Right lobe of liver (tissue), 6 donors: ENCODE results near the gene ARHGEF33. TPM values are rescaled to one million over a fixed set of nuclear protein-coding genes. Genes with fewer than 3 reads are reported as not detected.

Experiments
- ATAC-seq, 4 donors: fragments of 200-7000 bp; cut with Tn5 transposase; one replicate each; pipeline ENCODE4 v1.9.1; 2020; ENCODE audit warnings: mild to moderate bottlenecking in 4 of 4, moderate library complexity in 4 of 4
- DNase-seq, 3 donors: peaks; one replicate each; pipeline ENCODE4 v3.0.0-alpha.2; 2020
- H3K27ac ChIP-seq, 3 donors: fragments of 200-600 bp; one replicate each; pipeline ENCODE4 v1.8.0; 2022
- H3K27me3 ChIP-seq, 2 donors: fragments of 200-600 bp; one replicate each; pipeline ENCODE4 v1.8.0; 2022
- H3K36me3 ChIP-seq, 4 donors: fragments of 200-600 bp; sonication (generic) in 1 of 4; one replicate each; pipeline versions ENCODE4 v1.5.1 to v1.8.0; 2017 to 2022; ENCODE audit warnings: control low read depth in 1 of 4
- H3K4me1 ChIP-seq, 4 donors: fragments of 200-600 bp; sonication (generic) in 1 of 4; one replicate each; pipeline versions ENCODE4 v1.5.1 to v1.8.0; 2017 to 2022; ENCODE audit warnings: control low read depth in 1 of 4
- H3K4me3 ChIP-seq, 3 donors: fragments of 200-600 bp; one replicate each; pipeline ENCODE4 v1.8.0; 2022
- H3K9me3 ChIP-seq, 4 donors: fragments of 200-600 bp; sonication (generic) in 1 of 4; one replicate each; pipeline versions ENCODE4 v1.5.1 to v1.8.0; 2017 to 2022; ENCODE audit warnings: control low read depth in 1 of 4
- POLR2A ChIP-seq: fragments of 450-650 bp; IDR thresholded peaks from one replicate; pipeline ENCODE4 v1.6.1; 2017; ENCODE audit warnings: antibody characterized with exemption, mild to moderate bottlenecking
- WGBS: methylation state at CpG from one replicate; pipeline ENCODE4 v1.1.6; 2018; ENCODE audit warnings: low coverage, low lambda C conversion rate; ENCODE audit not compliant: insufficient coverage; ENCODE audit errors: missing lambda C conversion rate; 5-methylcytosine and 5-hydroxymethylcytosine counted together
- intact Hi-C, 2 donors: fragments of 100-400 bp; cut with DNase I; formaldehyde crosslinking; loops; one replicate each; pipeline versions ENCODE4 v1.11.2 to v1.14.1; 2022
- total RNA-seq, 6 experiments: library from RNA; depleted of rRNA in 2 of 6; stranded (reverse); fragments of >200 nt in 2 of 6; fragmentation: NEBNext Ultra II Directional in 3 of 6; extraction: Animal tissue kit (Norgen Biotek cat#: 25700) in 3 of 6; gene quantifications; one replicate each; pipeline versions ENCODE4 v1.1.0 to v1.2.4, GENCODE V29; 2016 to 2023
- TF ChIP-seq, protein P1 (sequence below), 4 donors: fragments of 200-600 bp in 3 of 4; fragments of 450-650 bp in 1 of 4; IDR thresholded peaks; one replicate each; pipeline versions ENCODE4 v1.5.1 to v1.8.0; 2016 to 2022; ENCODE audit warnings: antibody characterized with exemption in 4 of 4, mild to moderate bottlenecking in 2 of 4
- donor health status: DM: no; HTN: yes; CAD: no.
- donor health status: DM: no; HTN: no; CAD: no.
- donor health status: DM: no; HTN: no; CAD: no.
- donor health status: DM: no; HTN: yes; CAD: no.
- donor health status: DM: no; HTN: yes; CAD: no.

The ARHGEF33 gene
- total RNA-seq, 6 experiments from 2014 or later: 0.11 to 0.56 (median 0.29) TPM; not detected in 2

DNA sequence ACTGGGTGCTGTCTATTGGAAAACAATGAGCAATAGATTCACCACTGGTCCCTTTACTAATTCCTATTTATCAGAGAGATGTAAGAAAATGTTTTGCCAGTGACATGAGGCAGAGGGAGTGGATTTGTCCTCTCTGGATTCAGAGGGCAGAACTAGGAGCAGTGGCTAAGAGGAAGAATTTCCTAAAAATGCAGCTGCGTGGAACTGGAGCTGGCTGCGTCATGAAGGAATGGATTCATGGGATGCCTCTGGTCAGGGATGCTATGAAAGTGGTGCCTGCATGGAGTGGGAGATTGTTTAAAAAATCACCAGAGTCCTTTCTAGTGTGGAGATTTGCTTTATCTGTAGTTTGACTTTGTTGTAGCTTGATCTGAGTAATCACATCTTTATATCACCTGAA, 78.3 kb downstream of the ARHGEF33 start:
- H3K4me3 ChIP-seq: no peak overlapping the region
- H3K4me1 ChIP-seq: peaks cover 0 to 3% (median 0%) of the 10 kb centered on the region in 4 donors
- DNase-seq (no peak), ATAC-seq (no peak)
- H3K9me3 ChIP-seq: no peaks in the 10 kb centered on the region
- intact Hi-C loops: no loop called here
- no peaks in the 10 kb centered on the region for H3K36me3 ChIP-seq
- WGBS: 100% methylated on average over 2 of the region's 2 CpGs
- H3K27ac ChIP-seq: no peak overlapping the region
- H3K27me3 ChIP-seq: no peaks in the 10 kb centered on the region
- no peak for TF ChIP-seq POLR2A
- TF ChIP-seq, protein P1, sequence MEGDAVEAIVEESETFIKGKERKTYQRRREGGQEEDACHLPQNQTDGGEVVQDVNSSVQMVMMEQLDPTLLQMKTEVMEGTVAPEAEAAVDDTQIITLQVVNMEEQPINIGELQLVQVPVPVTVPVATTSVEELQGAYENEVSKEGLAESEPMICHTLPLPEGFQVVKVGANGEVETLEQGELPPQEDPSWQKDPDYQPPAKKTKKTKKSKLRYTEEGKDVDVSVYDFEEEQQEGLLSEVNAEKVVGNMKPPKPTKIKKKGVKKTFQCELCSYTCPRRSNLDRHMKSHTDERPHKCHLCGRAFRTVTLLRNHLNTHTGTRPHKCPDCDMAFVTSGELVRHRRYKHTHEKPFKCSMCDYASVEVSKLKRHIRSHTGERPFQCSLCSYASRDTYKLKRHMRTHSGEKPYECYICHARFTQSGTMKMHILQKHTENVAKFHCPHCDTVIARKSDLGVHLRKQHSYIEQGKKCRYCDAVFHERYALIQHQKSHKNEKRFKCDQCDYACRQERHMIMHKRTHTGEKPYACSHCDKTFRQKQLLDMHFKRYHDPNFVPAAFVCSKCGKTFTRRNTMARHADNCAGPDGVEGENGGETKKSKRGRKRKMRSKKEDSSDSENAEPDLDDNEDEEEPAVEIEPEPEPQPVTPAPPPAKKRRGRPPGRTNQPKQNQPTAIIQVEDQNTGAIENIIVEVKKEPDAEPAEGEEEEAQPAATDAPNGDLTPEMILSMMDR (IDR thresholded peaks at IDR 0.05): no peak

GRCh38 chr2:38971377-38971776, 81.7 kb downstream of the ARHGEF33 start:
- no peak for DNase-seq
- H3K4me1 ChIP-seq: peaks cover 0 to 3% (median 0%) of the 10 kb centered on the region in 4 donors
- 94% methylated on average over 4 of the region's 4 CpGs for WGBS
- H3K27ac ChIP-seq: no peak overlapping the region
- no peak for ATAC-seq
- no peaks in the 10 kb centered on the region for H3K9me3 ChIP-seq
- no peaks in the 10 kb centered on the region for H3K36me3 ChIP-seq
- no peaks in the 10 kb centered on the region for H3K27me3 ChIP-seq
- no peak for TF ChIP-seq POLR2A
- TF ChIP-seq, protein P1 (IDR thresholded peaks at IDR 0.05): no peak
- no peak overlapping the region for H3K4me3 ChIP-seq
- intact Hi-C loops: no loop called here

DNA sequence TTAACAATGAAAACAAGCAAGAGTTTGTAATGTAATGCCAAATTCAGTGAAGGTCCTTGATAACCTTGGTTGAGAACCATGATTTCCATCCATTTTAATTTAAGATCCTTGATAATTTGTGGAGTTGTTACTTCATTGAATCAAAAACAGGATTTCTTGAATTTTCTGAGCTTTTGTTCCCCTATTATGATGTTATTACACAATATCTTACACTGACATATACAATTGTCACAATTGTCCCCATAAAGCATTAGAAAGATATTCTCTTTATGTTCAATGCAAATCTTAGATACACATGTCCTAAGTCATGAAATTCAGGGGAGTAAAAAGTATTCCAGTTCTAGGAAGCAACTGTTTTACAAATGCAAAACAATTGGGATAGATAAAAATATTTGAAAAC, 83.6 kb downstream of the ARHGEF33 start:
- Histone ChIP-seq H3K4me3 (no peak overlapping the region), H3K4me1 (peaks cover 0 to 3% (median 0%) of the 10 kb centered on the region in 4 donors), H3K27ac (no peak overlapping the region), H3K36me3 (no peaks in the 10 kb centered on the region), H3K9me3 (no peaks in the 10 kb centered on the region), H3K27me3 (no peaks in the 10 kb centered on the region)
- intact Hi-C loops: no loop called here
- no peak for DNase-seq
- no peak for ATAC-seq
- TF ChIP-seq, protein P1 (IDR thresholded peaks at IDR 0.05): no peak
- no peak for TF ChIP-seq POLR2A

GRCh38 chr2:38975042-38975441, 85.4 kb downstream of the ARHGEF33 start:
- no peak for TF ChIP-seq POLR2A
- H3K36me3 ChIP-seq: no peaks in the 10 kb centered on the region
- intact Hi-C loops: no loop called here
- DNase-seq (no peak), ATAC-seq (no peak)
- H3K9me3 ChIP-seq: no peaks in the 10 kb centered on the region
- 76% methylated on average over 6 of the region's 6 CpGs for WGBS
- peaks cover 0 to 3% (median 0%) of the 10 kb centered on the region in 4 donors for H3K4me1 ChIP-seq
- H3K27me3 ChIP-seq: no peaks in the 10 kb centered on the region
- H3K27ac ChIP-seq: no peak overlapping the region
- no peak overlapping the region for H3K4me3 ChIP-seq

DNA sequence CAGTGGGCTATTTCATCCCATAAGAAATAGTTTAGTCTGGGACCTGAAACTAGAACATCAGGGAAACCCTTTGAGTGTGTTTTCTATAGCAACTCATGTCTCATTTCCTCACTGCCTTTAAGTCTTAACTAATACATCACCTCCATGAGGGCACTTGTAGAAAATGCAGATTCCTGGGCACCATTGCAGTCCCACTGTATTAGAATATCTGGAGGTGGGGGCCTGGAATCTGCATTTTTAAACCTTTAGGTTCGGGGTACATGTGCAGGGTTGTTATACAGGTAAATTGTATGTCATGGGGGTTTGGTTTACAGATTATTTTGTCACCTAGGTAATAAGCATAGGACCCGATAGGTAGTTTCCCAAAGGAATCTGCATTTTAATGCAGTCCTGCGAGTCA, 87.4 kb downstream of the ARHGEF33 start:
- Histone ChIP-seq H3K4me1 (no peaks in the 10 kb centered on the region), H3K27me3 (no peaks in the 10 kb centered on the region), H3K4me3 (no peak overlapping the region), H3K27ac (no peak overlapping the region), H3K36me3 (no peaks in the 10 kb centered on the region), H3K9me3 (no peaks in the 10 kb centered on the region)
- TF ChIP-seq, protein P1 (IDR thresholded peaks at IDR 0.05): no peak
- TF ChIP-seq POLR2A: no peak
- DNase-seq: no peak
- intact Hi-C loops: no loop called here
- ATAC-seq: no peak
- WGBS: 100% methylated on average over 3 of the region's 3 CpGs
